HG03139 (cell line): ENCODE measurements around the gene RAB11FIP5.
"Not testable (repeated sequence)": the region's sequence is repeated elsewhere in the genome, so short reads cannot be mapped to it uniquely, and the experiment has no call there.

Source experiments
- ATAC-seq: cut with Tn5 transposase; IDR thresholded peaks from one replicate; pipeline ENCODE4 v1.9.1; 2021; ENCODE audit not compliant: unreplicated experiment

RAB11FIP5 gene

GRCh38 chr2:73071360-73072128, 41.2 kb downstream of the RAB11FIP5 start, which contains the start of gene SFXN5:
TSS of gene SFXN5 (minus strand) at chr2:73071712. CDS start at chr2:73071705, 7 bp downstream.
- ATAC-seq: peak; percentile 92

- peak; percentile 18 for ATAC-seq
Observed at GRCh38 chr2:73070643-73071359, 41.9 kb downstream of the RAB11FIP5 start.

GRCh38 chr2:73069855-73070642, 42.7 kb downstream of the RAB11FIP5 start:
- no peak for ATAC-seq

- no peak for ATAC-seq
Observed at GRCh38 chr2:73069041-73069854, 43.5 kb downstream of the RAB11FIP5 start.

- ATAC-seq: no peak
Observed at GRCh38 chr2:73068147-73068546, 44.6 kb downstream of the RAB11FIP5 start.

- no peak for ATAC-seq
Observed at GRCh38 chr2:73067043-73067442, 45.7 kb downstream of the RAB11FIP5 start.

- not testable (repeated sequence) for ATAC-seq
Observed at GRCh38 chr2:73065070-73065469, 47.7 kb downstream of the RAB11FIP5 start.

- ATAC-seq: no peak
Observed at GRCh38 chr2:73063909-73064875, 48.6 kb downstream of the RAB11FIP5 start.

- no peak for ATAC-seq
Observed at GRCh38 chr2:73063472-73063871, 49.3 kb downstream of the RAB11FIP5 start.

- no peak for ATAC-seq
Observed at GRCh38 chr2:73059106-73059505, 53.6 kb downstream of the RAB11FIP5 start.

- ATAC-seq: no peak
Observed at GRCh38 chr2:73054980-73055379, 57.8 kb downstream of the RAB11FIP5 start.

GRCh38 chr2:73053316-73054114, 59.2 kb downstream of the RAB11FIP5 start:
- ATAC-seq: no peak

GRCh38 chr2:73050121-73050545, 62.6 kb downstream of the RAB11FIP5 start:
- ATAC-seq: no peak

- no peak for ATAC-seq
Observed at GRCh38 chr2:73043929-73044832, 68.6 kb downstream of the RAB11FIP5 start.

GRCh38 chr2:73043276-73043675, 69.5 kb downstream of the RAB11FIP5 start:
- no peak for ATAC-seq

GRCh38 chr2:73037947-73038585, 74.7 kb downstream of the RAB11FIP5 start:
- no peak for ATAC-seq

GRCh38 chr2:73036766-73037165, 76.0 kb downstream of the RAB11FIP5 start:
- no peak for ATAC-seq
